Measurements from ENCODE around the gene MYO15A. TPM values are rescaled to one million over a fixed set of nuclear protein-coding genes. Genes with fewer than 3 reads are reported as not detected.

MYO15A gene
- polyA plus RNA-seq, 1 donor (not counting 4 experiments of a cell fraction or from before 2014, with no cell fraction given), result 0.20 TPM

DNA sequence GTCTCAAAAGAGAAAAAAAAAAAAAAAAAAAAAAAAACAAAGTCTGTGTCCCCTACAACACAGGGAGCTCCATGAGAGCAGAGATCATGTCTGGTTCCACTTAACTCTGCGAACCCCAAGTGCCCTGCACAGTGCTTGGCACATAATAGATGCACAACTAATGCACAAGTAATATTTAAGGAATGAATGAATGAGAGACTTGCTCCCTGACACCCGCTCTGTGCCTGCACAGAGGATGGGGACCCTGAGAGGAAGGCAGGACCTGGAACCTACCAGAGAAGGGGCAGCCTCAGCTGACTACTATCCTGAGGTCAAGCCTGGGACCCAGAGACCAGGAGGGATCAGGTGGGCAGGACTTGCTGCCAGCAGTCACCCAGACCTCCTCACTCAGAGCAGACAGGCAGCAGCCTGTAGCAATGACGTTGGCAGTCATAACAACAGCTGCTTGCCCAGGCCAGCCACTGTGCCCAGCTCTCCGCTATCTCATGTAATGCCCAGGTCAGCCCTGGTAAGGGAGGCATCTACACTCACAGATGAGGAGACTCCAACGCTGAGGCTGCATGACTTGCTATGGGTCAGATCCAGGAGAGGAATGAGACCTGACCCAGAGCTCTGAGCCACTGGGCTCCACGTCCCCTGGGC, 2.9 kb downstream of the MYO15A start:
- H3K4me1 ChIP-seq (ENCODE audit: control insufficient read depth, extremely low read depth, insufficient read depth, low read length), result no peaks in the 10 kb centered on the region
- TF ChIP-seq CTCF (optimal IDR thresholded peaks at IDR 0.05 in 1 of 3, IDR thresholded peaks at IDR 0.05 in 1 of 3, conservative IDR thresholded peaks at IDR 0.05 in 1 of 3; ENCODE audit: extremely low read depth in 1 of 3, insufficient read depth in 2 of 3, low read length in 3 of 3) (no peak), EZH2 (IDR thresholded peaks at IDR 0.05; ENCODE audit: low read length) (no peak)
- H3K9me3 ChIP-seq (ENCODE audit: control insufficient read depth, low read depth, low read length), result no peaks in the 10 kb centered on the region
- no peak overlapping the region for H3K27ac ChIP-seq (ENCODE audit: control insufficient read depth, insufficient read depth, low read length)
- peaks cover 0 to 7% of the 10 kb centered on the region in 2 experiments for H3K36me3 ChIP-seq (ENCODE audit: control insufficient read depth in 2 of 2, extremely low read depth in 1 of 2, insufficient read depth in 2 of 2, low read length in 2 of 2)
- no peak overlapping the region for H3K9ac ChIP-seq (ENCODE audit: control insufficient read depth, extremely low read depth, insufficient read depth, low read length)
- no peak for FAIRE-seq
- H4K20me1 ChIP-seq (ENCODE audit: control insufficient read depth, extremely low read depth, insufficient read depth, low read length), result no peaks in the 10 kb centered on the region
- no peak for DNase-seq (ENCODE audit: low read depth, low spot score)
- no peak overlapping the region for H3K4me3 ChIP-seq (ENCODE audit: control insufficient read depth in 2 of 3, extremely low read depth in 1 of 3, insufficient read depth in 2 of 3, low read depth in 1 of 3, low read length in 3 of 3)
- H3K27me3 ChIP-seq (ENCODE audit: control insufficient read depth, extremely low read depth, insufficient read depth, low read length), result no peaks in the 10 kb centered on the region
- dilution Hi-C loops (cut with MboI; ENCODE audit: extremely low pct_ligation_motif_present, low sequenced_read_pairs), result no loop called here
- no peaks in the 10 kb centered on the region for H3K79me2 ChIP-seq (ENCODE audit: control insufficient read depth, insufficient read depth, low read length)
- no peak overlapping the region for H3K4me2 ChIP-seq (ENCODE audit: control insufficient read depth, extremely low read depth, insufficient read depth, low read depth, low read length)
- H2AFZ ChIP-seq (ENCODE audit: control insufficient read depth, low read length), result no peak overlapping the region
- H3K9me1 ChIP-seq (ENCODE audit: control insufficient read depth, extremely low read depth, insufficient read depth, low read length), result no peaks in the 10 kb centered on the region

- Histone ChIP-seq H4K20me1 (ENCODE audit: control insufficient read depth, extremely low read depth, insufficient read depth, low read length) (no peaks in the 10 kb centered on the region), H3K9me3 (ENCODE audit: control insufficient read depth, low read depth, low read length) (no peaks in the 10 kb centered on the region), H3K4me3 (ENCODE audit: control insufficient read depth in 2 of 3, extremely low read depth in 1 of 3, insufficient read depth in 2 of 3, low read depth in 1 of 3, low read length in 3 of 3) (no peak overlapping the region), H3K27ac (ENCODE audit: control insufficient read depth, insufficient read depth, low read length) (no peak overlapping the region), H3K36me3 (ENCODE audit: control insufficient read depth in 2 of 2, extremely low read depth in 1 of 2, insufficient read depth in 2 of 2, low read length in 2 of 2) (no peaks in the 10 kb centered on the region), H2AFZ (ENCODE audit: control insufficient read depth, low read length) (no peak overlapping the region), H3K4me2 (ENCODE audit: control insufficient read depth, extremely low read depth, insufficient read depth, low read depth, low read length) (no peak overlapping the region), H3K9me1 (ENCODE audit: control insufficient read depth, extremely low read depth, insufficient read depth, low read length) (no peaks in the 10 kb centered on the region), H3K4me1 (ENCODE audit: control insufficient read depth, extremely low read depth, insufficient read depth, low read length) (no peaks in the 10 kb centered on the region), H3K79me2 (ENCODE audit: control insufficient read depth, insufficient read depth, low read length) (no peaks in the 10 kb centered on the region), H3K9ac (ENCODE audit: control insufficient read depth, extremely low read depth, insufficient read depth, low read length) (no peak overlapping the region), H3K27me3 (ENCODE audit: control insufficient read depth, extremely low read depth, insufficient read depth, low read length) (no peaks in the 10 kb centered on the region)
- DNase-seq (ENCODE audit: low read depth, low spot score) (no peak), FAIRE-seq (no peak)
- dilution Hi-C loops (cut with MboI; ENCODE audit: extremely low pct_ligation_motif_present, low sequenced_read_pairs), result no loop called here
- TF ChIP-seq CTCF (optimal IDR thresholded peaks at IDR 0.05 in 1 of 3, IDR thresholded peaks at IDR 0.05 in 1 of 3, conservative IDR thresholded peaks at IDR 0.05 in 1 of 3; ENCODE audit: extremely low read depth in 1 of 3, insufficient read depth in 2 of 3, low read length in 3 of 3), result no peak
- no peak for TF ChIP-seq EZH2 (IDR thresholded peaks at IDR 0.05; ENCODE audit: low read length)
Measured at GRCh38 chr17:18115517-18115916, 7.0 kb downstream of the MYO15A start.

Measured in keratinocyte (primary cell).